ENCODE measurements around the gene DHRS7. TPM values are rescaled to one million over a fixed set of nuclear protein-coding genes. Genes with fewer than 3 reads are reported as not detected.
A peak's percentile ranks its signal among the peaks of the same experiment; 100 is the strongest.

DHRS7 gene
- total RNA-seq, 1 experiment from 2014 or later: 27.7 TPM

DNA sequence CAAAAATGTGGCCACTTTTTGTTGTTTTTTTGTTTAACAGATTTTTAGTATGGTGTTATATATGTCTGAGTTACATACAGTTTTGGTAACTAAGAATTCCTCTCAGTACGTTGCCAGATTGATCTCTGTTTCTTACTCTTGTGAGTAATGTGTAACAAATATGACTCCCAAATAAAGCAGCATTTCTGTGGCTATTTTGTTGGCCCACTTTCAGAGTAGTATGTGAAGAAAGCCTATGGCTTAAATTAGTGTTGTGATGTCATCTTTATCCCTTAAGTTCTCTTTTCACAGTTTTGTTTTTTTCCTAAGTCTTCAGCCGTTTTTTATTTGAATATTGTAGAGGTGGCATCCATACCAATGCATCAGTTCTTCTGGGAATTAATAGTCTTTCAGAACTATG is 62.8 kb downstream of the DHRS7 start:
- Mint-ChIP-seq H3K9me3 (peaks cover 0 to 2% of the 10 kb centered on the region in 2 experiments; a peak in 1 of 5 replicates), H3K4me3 (no peak overlapping the region), H3K4me1 (peaks cover 14% of the 10 kb centered on the region in 2 experiments; a peak in 3 of 4 replicates), H3K27ac (peak overlapping the region in 2 of 3 experiments; percentile 7 to 50; a peak in 1 of 7 replicates), H3K27me3 (ENCODE audit: low read depth) (no peaks in the 10 kb centered on the region), H3K36me3 (ENCODE audit: insufficient read depth in 1 of 3, low read depth in 3 of 3) (peaks cover 13 to 22% (median 15%) of the 10 kb centered on the region in 3 experiments)
- no peaks in the 10 kb centered on the region for H3K4me1 ChIP-seq (ENCODE audit: insufficient read depth, low read length)
- H3K9ac ChIP-seq (ENCODE audit: extremely low read depth, insufficient read length, low read length): no peak overlapping the region
- TF ChIP-seq, protein P1, sequence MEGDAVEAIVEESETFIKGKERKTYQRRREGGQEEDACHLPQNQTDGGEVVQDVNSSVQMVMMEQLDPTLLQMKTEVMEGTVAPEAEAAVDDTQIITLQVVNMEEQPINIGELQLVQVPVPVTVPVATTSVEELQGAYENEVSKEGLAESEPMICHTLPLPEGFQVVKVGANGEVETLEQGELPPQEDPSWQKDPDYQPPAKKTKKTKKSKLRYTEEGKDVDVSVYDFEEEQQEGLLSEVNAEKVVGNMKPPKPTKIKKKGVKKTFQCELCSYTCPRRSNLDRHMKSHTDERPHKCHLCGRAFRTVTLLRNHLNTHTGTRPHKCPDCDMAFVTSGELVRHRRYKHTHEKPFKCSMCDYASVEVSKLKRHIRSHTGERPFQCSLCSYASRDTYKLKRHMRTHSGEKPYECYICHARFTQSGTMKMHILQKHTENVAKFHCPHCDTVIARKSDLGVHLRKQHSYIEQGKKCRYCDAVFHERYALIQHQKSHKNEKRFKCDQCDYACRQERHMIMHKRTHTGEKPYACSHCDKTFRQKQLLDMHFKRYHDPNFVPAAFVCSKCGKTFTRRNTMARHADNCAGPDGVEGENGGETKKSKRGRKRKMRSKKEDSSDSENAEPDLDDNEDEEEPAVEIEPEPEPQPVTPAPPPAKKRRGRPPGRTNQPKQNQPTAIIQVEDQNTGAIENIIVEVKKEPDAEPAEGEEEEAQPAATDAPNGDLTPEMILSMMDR (conservative IDR thresholded peaks at IDR 0.05): no peak
- no peak overlapping the region for H3K27ac ChIP-seq (ENCODE audit: insufficient read length, low read depth, low read length)
- no peaks in the 10 kb centered on the region for H3K23me2 ChIP-seq (ENCODE audit: insufficient read length, low read depth, low read length, poor library complexity, severe bottlenecking)
- no peak overlapping the region for H2AFZ ChIP-seq (ENCODE audit: low read length)
- H2AK5ac ChIP-seq (ENCODE audit: insufficient read length, low read length): no peak overlapping the region
- H3K14ac ChIP-seq (ENCODE audit: insufficient read depth, low read length): no peak overlapping the region
- no peak overlapping the region for H2BK120ac ChIP-seq (ENCODE audit: low read depth, low read length, poor library complexity, severe bottlenecking)
- no peak overlapping the region for H3T11ph ChIP-seq (ENCODE audit: low read length)
- no peak overlapping the region for H4K91ac ChIP-seq (ENCODE audit: insufficient read length, low read depth, low read length)
- no peak for DNase-seq
- no peak overlapping the region for H3K23ac ChIP-seq (ENCODE audit: insufficient read length, low read depth, low read length)
- H4K20me1 ChIP-seq (ENCODE audit: control insufficient read depth, insufficient read depth, insufficient read length): no peaks in the 10 kb centered on the region
- H3K9me3 ChIP-seq (ENCODE audit: control insufficient read depth, low read depth, low read length): no peaks in the 10 kb centered on the region
- H2BK20ac ChIP-seq (ENCODE audit: low read depth, low read length, poor library complexity, severe bottlenecking): no peak overlapping the region
- H2BK12ac ChIP-seq (ENCODE audit: insufficient read length, low read depth, low read length): no peak overlapping the region
- H3K18ac ChIP-seq (ENCODE audit: insufficient read length, low read depth, low read length): no peak overlapping the region
- H3K79me1 ChIP-seq (ENCODE audit: insufficient read depth, low read depth, low read length, poor library complexity, severe bottlenecking): peaks cover 3% of the 10 kb centered on the region
- H3K79me2 ChIP-seq (ENCODE audit: insufficient read depth, low read length): peaks cover 9% of the 10 kb centered on the region; the same call in 1 of the 2 replicates
- no peak overlapping the region for H4K5ac ChIP-seq (ENCODE audit: insufficient read length, low read depth, low read length)
- no peak overlapping the region for H3K56ac ChIP-seq (ENCODE audit: insufficient read length, low read depth, low read length)
- WGBS (ENCODE audit: extremely low coverage, insufficient read length, low lambda C conversion rate): no CpG with 5 or more reads among the region's 2 CpGs
- no peaks in the 10 kb centered on the region for H3K27me3 ChIP-seq (ENCODE audit: insufficient read depth, low read length)
- H2BK15ac ChIP-seq (ENCODE audit: low read depth, low read length): no peak overlapping the region
- no peak overlapping the region for H3K4me2 ChIP-seq (ENCODE audit: insufficient read depth, insufficient read length, low read length)
- H4K8ac ChIP-seq (replicated peaks; ENCODE audit: insufficient read length, low read depth, low read length): no peak overlapping the region
- no peak overlapping the region for H2BK5ac ChIP-seq (ENCODE audit: insufficient read length, low read length)
- H3K4ac ChIP-seq (ENCODE audit: low read depth, low read length): no peak overlapping the region

All from H9 (cell line).